TTC549 (cell line): ENCODE measurements around the gene TEDC2.

ENCODE experiments used
- FAIRE-seq: peaks from 2 replicates; lab custom pipeline; 2012; peaks lifted over from hg19 to GRCh38; lab: Jason Lieb, UNC

TEDC2 gene

DNA sequence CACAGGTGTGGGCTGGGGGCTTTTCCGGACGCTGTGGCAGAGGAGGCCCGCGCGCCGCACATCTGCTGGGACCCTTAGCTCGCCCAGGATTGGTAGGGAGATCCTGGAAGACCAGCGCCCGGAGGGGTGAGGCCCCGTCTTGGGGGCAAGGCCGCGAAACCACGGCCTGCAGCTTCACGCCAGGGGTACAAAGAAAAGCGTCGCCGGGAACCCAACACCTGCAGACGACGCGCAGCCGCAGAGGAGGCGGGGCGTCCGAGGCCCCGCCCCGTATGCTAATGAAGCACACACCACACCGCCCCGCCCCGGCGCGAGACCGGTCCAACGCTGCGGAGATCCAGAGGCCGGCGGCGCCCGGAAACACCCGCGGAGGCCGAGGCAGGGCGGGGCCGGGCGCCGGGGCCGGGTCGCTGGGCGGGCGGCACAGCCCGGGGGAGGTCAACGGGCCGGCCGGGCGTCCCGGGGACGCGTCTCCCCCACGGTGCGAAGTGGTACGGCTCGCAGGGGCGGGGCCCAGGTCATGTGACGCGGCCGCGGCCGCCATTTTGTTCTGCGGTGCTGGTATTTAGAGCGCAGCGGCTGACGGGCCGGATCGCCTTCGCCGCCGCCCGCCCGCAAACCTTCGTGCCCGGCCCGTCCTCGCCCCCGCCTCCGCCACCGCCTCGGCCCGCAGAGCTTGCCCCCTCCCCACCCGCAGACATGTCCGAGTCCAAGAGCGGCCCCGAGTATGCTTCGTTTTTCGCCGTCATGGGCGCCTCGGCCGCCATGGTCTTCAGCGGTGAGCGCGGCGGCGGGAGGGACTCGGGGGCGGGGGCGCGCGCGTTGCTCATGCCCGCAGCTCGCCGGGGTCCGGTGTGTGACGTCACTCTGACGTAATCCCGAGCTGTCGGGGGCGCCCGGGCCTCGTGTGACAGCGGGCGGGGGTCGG lies 53.8 kb downstream of the TEDC2 start, which contains the start of gene ATP6V0C:
Gene ATP6V0C (plus strand): TSS at position 548 of the 928 bp plus-strand sequence. CDS start 152 bp downstream, at position 700.
- FAIRE-seq: no peak
